GM10266 (cell line): Measurements from ENCODE around the gene DOK6.

ENCODE experiments used
- DNase-seq: peaks from one replicate; pipeline ENCODE4 v3.0.0; 2012; ENCODE audit errors: extremely low spot score
- TF ChIP-seq, protein P1 (sequence below): IDR thresholded peaks from 2 replicates; pipeline ENCODE4 v1.5.1; 2012; ENCODE audit warnings: mild to moderate bottlenecking, low read depth; ENCODE audit not compliant: control insufficient read depth, insufficient read depth; ENCODE audit errors: missing control alignments

DOK6 gene

DNA sequence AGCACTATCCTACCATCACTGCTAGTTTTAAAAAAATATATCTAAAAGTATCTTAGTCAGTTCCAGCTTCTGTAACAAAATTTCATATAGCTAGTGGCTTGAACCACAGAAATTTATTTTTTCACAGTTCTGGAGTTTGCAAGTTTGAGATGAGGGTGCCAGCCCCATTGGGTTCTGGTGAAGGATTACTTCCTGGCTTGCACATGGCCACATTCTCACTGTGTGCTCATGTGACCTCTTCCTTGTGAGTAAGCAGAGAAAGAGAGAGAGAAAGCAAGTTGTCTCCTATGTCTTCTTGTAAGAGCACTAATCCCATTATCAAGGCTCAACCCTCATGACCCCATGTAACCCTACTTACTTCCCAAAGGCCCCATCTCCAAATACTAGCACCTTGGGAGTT, 158.9 kb downstream of the DOK6 start:
- no peak for DNase-seq

DNA sequence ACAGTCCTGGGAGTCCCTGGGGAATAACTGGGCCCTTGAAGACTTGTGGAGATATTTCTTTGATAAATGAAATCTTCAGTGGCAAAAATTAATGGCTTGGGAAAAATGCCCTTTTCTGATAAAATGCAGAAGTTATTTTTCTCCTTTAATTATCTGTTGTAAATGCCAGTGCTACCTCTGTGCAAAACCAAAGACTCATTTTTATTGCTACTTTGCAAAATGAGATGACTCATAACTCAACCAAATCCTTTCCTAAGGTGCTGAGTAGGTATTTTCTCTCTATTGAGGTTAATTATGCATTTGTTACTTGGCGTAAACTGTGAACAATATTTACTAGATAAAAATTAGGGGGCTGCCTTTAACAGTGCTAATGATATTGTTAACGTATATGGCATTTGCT, 163.9 kb downstream of the DOK6 start:
- TF ChIP-seq, protein P1, sequence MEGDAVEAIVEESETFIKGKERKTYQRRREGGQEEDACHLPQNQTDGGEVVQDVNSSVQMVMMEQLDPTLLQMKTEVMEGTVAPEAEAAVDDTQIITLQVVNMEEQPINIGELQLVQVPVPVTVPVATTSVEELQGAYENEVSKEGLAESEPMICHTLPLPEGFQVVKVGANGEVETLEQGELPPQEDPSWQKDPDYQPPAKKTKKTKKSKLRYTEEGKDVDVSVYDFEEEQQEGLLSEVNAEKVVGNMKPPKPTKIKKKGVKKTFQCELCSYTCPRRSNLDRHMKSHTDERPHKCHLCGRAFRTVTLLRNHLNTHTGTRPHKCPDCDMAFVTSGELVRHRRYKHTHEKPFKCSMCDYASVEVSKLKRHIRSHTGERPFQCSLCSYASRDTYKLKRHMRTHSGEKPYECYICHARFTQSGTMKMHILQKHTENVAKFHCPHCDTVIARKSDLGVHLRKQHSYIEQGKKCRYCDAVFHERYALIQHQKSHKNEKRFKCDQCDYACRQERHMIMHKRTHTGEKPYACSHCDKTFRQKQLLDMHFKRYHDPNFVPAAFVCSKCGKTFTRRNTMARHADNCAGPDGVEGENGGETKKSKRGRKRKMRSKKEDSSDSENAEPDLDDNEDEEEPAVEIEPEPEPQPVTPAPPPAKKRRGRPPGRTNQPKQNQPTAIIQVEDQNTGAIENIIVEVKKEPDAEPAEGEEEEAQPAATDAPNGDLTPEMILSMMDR: no peak
- DNase-seq: no peak

More for the DNA sequence above, 158.9 kb downstream of the DOK6 start:
- TF ChIP-seq, protein P1: no peak

DNA sequence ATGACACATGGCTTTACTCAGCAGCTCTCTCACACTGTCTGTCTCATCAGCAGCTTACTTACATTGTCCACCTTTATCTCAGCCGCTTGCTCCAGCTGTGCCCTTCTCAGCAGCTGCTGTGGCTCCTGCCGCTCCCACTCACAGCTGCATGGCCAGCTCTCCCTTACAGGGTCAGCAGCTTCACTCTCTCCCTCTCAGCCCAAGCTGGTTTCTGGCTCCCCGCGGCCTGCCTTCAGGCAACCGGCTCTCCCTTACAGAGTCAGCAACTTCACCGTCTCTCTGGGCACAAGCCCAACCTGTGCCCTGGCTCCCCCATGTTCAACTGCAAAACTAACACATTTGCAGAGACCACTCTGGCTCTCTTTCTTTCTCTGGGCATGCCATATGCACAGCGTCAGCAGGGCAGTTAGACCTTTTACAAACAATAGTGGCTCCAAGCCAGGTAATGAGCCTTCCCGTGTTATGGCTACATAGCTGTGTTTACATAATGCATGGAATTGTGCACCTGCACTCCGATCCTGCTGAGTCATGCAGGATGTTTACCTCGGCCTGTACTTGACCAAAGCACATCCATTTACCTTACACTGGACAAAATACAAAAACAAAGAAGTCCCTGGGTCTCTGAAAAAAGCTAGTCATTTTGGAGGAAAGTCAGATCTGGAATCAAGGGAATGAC, 167.3 kb downstream of the DOK6 start:
- TF ChIP-seq, protein P1: no peak
- DNase-seq: no peak

DNA sequence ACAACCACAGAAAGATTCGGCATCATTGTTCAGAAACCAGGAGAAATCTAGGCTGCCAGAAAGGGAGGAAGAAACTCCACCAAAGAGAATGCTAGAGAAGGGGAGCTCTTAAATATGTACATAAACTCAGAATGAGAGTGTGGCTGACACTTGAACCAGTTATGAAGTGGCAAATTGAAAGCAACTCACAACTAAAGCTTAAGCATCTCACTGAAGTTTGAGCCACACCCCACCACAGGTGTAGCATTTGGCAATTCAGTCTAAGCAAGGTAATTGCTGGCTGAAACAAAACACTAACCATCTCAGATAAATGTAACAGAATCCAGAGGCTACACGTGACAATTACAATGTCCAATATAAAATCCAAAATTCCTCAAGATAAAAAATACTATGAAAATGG, 168.4 kb downstream of the DOK6 start:
- TF ChIP-seq, protein P1: no peak

DNA sequence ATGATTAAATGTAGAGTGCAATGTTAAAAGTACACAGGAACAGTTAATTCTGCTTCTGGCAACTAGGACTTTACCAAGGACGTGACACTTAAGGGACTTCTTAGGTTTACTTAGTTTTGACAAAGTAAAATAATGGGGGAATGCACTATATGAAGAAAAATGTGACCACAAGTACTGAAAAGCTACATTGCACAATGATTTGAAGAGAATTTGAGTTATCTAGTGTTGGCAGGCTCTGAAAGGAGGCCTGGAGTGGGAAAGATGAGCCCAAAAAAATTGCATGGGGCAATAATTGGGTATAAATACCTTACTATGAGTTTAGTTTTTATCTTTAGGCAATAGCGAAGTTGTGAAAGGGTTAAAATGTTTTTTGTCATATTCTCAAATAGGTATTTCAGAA, 173.7 kb downstream of the DOK6 start:
- DNase-seq: no peak

More for the DNA sequence above, 168.4 kb downstream of the DOK6 start:
- no peak for DNase-seq

DNA sequence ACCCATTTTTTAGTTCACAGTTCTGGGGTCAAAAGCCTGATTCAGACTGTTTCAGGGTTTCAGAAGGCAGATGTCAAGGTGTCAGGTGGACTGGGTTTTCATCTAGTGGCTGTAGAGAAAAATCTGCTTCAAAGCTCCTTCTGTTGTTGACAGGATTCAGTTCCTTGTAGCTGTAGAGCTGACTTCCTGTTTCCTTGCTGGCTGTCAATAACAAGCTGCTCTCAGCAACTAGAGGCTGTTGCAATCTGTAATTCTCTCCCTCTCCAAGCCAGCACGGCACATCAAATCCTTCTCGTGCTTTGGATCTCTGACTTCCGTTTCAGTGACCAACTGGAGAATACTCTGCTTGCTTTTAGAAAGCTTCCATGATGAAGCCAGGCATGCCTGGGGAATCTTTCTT, 179.4 kb downstream of the DOK6 start:
- TF ChIP-seq, protein P1: no peak
- DNase-seq: peak; percentile 3

More for the DNA sequence above, 173.7 kb downstream of the DOK6 start:
- TF ChIP-seq, protein P1: no peak

DNA sequence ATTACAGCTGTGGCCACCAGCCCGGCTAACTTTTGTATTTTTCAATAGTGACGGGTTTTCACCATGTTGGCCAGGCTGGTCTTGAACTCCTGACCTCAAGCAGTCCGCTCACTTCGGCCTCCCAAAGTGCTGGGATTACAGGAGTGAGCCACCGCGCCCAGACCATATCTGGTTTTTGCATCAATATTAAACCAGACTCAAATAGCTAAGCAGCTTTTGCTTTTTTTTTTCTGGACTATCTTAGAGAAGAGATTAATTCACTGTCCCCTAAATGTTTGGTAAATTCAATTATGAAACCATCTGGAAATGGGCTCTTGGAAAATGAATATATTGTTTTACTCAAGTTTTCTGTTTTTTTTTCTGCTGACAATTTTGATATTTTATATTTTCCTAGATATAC, 183.7 kb downstream of the DOK6 start:
- no peak for DNase-seq
- TF ChIP-seq, protein P1: no peak
